ENCODE results near the gene SSBP1. TPM values are rescaled to one million over a fixed set of nuclear protein-coding genes. Genes with fewer than 3 reads are reported as not detected.

Gene SSBP1
- total and polyA plus RNA-seq, 2 of the 8 experiments (the other 6 are each of a cell fraction or from before 2014, with no cell fraction given), result 136 to 254 TPM

- no peak overlapping the region for H3K14ac ChIP-seq (ENCODE audit: insufficient read length)
- no peaks in the 10 kb centered on the region for H3K9me3 ChIP-seq (ENCODE audit: insufficient read depth in 2 of 2, low read depth in 1 of 2, low read length in 1 of 2)
- H2BK5ac ChIP-seq (ENCODE audit: low read depth, low read length), result no peak overlapping the region
- H3K79me1 ChIP-seq (ENCODE audit: low read depth, low read length), result peaks cover 4% of the 10 kb centered on the region; the same call in 1 of the 2 replicates
- H2AFZ ChIP-seq (ENCODE audit: low read length), result no peak overlapping the region
- DNase-seq (ENCODE audit: low read depth in 1 of 2, low spot score in 2 of 2) (no peak), FAIRE-seq (no peak)
- no peak overlapping the region for H3K4ac ChIP-seq (replicated peaks; ENCODE audit: insufficient read length, low read depth, low read length)
- no peak overlapping the region for H3K9ac ChIP-seq (replicated peaks in 1 of 4; ENCODE audit: extremely low read depth in 1 of 4, low read depth in 3 of 4, low read length in 3 of 4)
- H3K23ac ChIP-seq (ENCODE audit: insufficient read length), result no peak overlapping the region
- H2BK120ac ChIP-seq (replicated peaks; ENCODE audit: low read depth, low read length), result no peak overlapping the region
- H3K56ac ChIP-seq (replicated peaks; ENCODE audit: insufficient read length, low read depth, low read length), result no peak overlapping the region
- H3K23me2 ChIP-seq (ENCODE audit: low read depth, low read length), result no peaks in the 10 kb centered on the region
- H2BK12ac ChIP-seq (ENCODE audit: low read depth, low read length), result no peak overlapping the region
- H3K36me3 ChIP-seq (ENCODE audit: control insufficient read depth in 2 of 4, insufficient read depth in 4 of 4, low read length in 3 of 4), result peaks cover 35 to 97% (median 65%) of the 10 kb centered on the region in 4 experiments
- no peak overlapping the region for H4K5ac ChIP-seq (ENCODE audit: insufficient read length, low read depth, low read length)
- H3K4me1 ChIP-seq (replicated peaks in 1 of 4; ENCODE audit: control insufficient read depth in 3 of 4, insufficient read depth in 4 of 4, low read length in 3 of 4), result peaks cover 0 to 4% (median 2%) of the 10 kb centered on the region in 4 experiments; a peak in 3 of 7 replicates
- no peak overlapping the region for H4K91ac ChIP-seq (replicated peaks; ENCODE audit: insufficient read length, low read length)
- peaks cover 0 to 2% of the 10 kb centered on the region in 2 experiments for H4K20me1 ChIP-seq (replicated peaks in 1 of 2; ENCODE audit: control insufficient read depth in 1 of 2, insufficient read depth in 2 of 2, low read length in 2 of 2)
- H2BK15ac ChIP-seq (ENCODE audit: low read length), result no peak overlapping the region
- ChIA-PET CTCF (ENCODE audit: partially characterized antibody) (no interaction called here), POLR2A (ENCODE audit: partially characterized antibody) (no interaction called here)
- TF ChIP-seq, protein P1, sequence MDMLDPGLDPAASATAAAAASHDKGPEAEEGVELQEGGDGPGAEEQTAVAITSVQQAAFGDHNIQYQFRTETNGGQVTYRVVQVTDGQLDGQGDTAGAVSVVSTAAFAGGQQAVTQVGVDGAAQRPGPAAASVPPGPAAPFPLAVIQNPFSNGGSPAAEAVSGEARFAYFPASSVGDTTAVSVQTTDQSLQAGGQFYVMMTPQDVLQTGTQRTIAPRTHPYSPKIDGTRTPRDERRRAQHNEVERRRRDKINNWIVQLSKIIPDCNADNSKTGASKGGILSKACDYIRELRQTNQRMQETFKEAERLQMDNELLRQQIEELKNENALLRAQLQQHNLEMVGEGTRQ (IDR thresholded peaks at IDR 0.05; ENCODE audit: low read length), result no peak
- TF ChIP-seq KDM1A (IDR thresholded peaks at IDR 0.05; ENCODE audit: borderline replicate concordance, low read length) (no peak), SAP30 (IDR thresholded peaks at IDR 0.05; ENCODE audit: insufficient read depth, insufficient replicate concordance, low read length) (no peak), SP1 (IDR thresholded peaks at IDR 0.05; ENCODE audit: low read depth, low read length) (no peak), EZH2 (IDR thresholded peaks at IDR 0.05; ENCODE audit: low read depth, low read length, severe bottlenecking) (no peak), BACH1 (IDR thresholded peaks at IDR 0.05; ENCODE audit: low read length) (no peak), CBX5 (IDR thresholded peaks at IDR 0.05; ENCODE audit: low read depth, low read length) (no peak), KDM5A (IDR thresholded peaks at IDR 0.05; ENCODE audit: low read length) (no peak), CREB1 (IDR thresholded peaks at IDR 0.05) (no peak), CBX8 (IDR thresholded peaks at IDR 0.05; ENCODE audit: borderline replicate concordance, low read depth, low read length) (no peak), PHF8 (conservative IDR thresholded peaks at IDR 0.05; ENCODE audit: low read depth, low read length) (no peak)
- peaks cover 4 to 29% of the 10 kb centered on the region in 2 experiments for H3K79me2 ChIP-seq (ENCODE audit: control insufficient read depth in 1 of 2, insufficient read depth in 2 of 2, low read length in 2 of 2)
- no peak overlapping the region for H3K4me3 ChIP-seq (ENCODE audit: extremely low read depth in 1 of 4, insufficient read depth in 2 of 4, low read depth in 3 of 4, low read length in 4 of 4)
- no peak overlapping the region for H4K8ac ChIP-seq (ENCODE audit: extremely low read depth, insufficient read depth, low read length)
- no peak overlapping the region for H3K4me2 ChIP-seq (ENCODE audit: insufficient read depth in 1 of 2, low read depth in 2 of 2, low read length in 2 of 2)
- no peak overlapping the region for H2AK5ac ChIP-seq (ENCODE audit: low read depth, low read length)
- H3K27ac ChIP-seq (ENCODE audit: low read depth, low read length), result no peak overlapping the region
- no peak overlapping the region for H2BK20ac ChIP-seq (ENCODE audit: low read length)
- no peaks in the 10 kb centered on the region for H3K27me3 ChIP-seq (replicated peaks in 1 of 4; ENCODE audit: control insufficient read depth in 3 of 4, extremely low read depth in 1 of 4, insufficient read depth in 3 of 4, low read length in 3 of 4)
- H3K18ac ChIP-seq (ENCODE audit: extremely low read depth, low read length), result no peak overlapping the region
- WGBS, 2 experiments (ENCODE audit: extremely low coverage in 1 of 2, insufficient coverage in 1 of 2, insufficient read length in 1 of 2, insufficient replicate concordance in 2 of 2, low coverage in 1 of 2, low lambda C conversion rate in 2 of 2, missing lambda C conversion rate in 1 of 2), result 95% methylated on average over 2 of the region's 2 CpGs; no CpG with 5 or more reads in 1 of the 2 experiments
These were observed 6.0 kb downstream of the SSBP1 start for GRCh38 chr7:141744131-141744530.
